Lower lobe of right lung (tissue), 2 donors: Measurements from ENCODE around the gene CNOT6. TPM values are rescaled to one million over a fixed set of nuclear protein-coding genes. Genes with fewer than 3 reads are reported as not detected.
"Not testable (repeated sequence)": the region's sequence is repeated elsewhere in the genome, so short reads cannot be mapped to it uniquely, and the experiment has no call there.

Source experiments
- ATAC-seq, 2 donors: fragments of 200-7000 bp; cut with Tn5 transposase; one replicate each; pipeline ENCODE4 v1.9.1; 2020 to 2022; ENCODE audit warnings: mild to moderate bottlenecking in 2 of 2, moderate library complexity in 2 of 2
- DNase-seq: peaks from one replicate; pipeline ENCODE4 v3.0.0-alpha.2; 2020
- H3K27ac ChIP-seq: fragments of 200-600 bp; one replicate; pipeline ENCODE4 v1.8.0; 2022
- H3K27me3 ChIP-seq: fragments of 200-600 bp; one replicate; pipeline ENCODE4 v1.8.0; 2022; ENCODE audit warnings: low read depth
- H3K36me3 ChIP-seq: fragments of 200-600 bp; one replicate; pipeline ENCODE4 v1.8.0; 2022; ENCODE audit warnings: mild to moderate bottlenecking
- H3K4me1 ChIP-seq: fragments of 200-600 bp; one replicate; pipeline ENCODE4 v1.8.0; 2022
- H3K4me3 ChIP-seq: fragments of 200-600 bp; one replicate; pipeline ENCODE4 v1.8.0; 2022; ENCODE audit warnings: mild to moderate bottlenecking
- H3K9me3 ChIP-seq: fragments of 200-600 bp; one replicate; pipeline ENCODE4 v1.8.0; 2022
- intact Hi-C: fragments of 100-400 bp; cut with DNase I; formaldehyde crosslinking; loops from one replicate; pipeline ENCODE4 v1.11.0; 2022
- long read RNA-seq: library from polyadenylated mRNA; unstranded; transcript quantifications from one replicate; pipeline ENCODE4 v2.0.0, GENCODE V29; 2021
- total RNA-seq: library from RNA; stranded (reverse); fragmentation: NEBNext Ultra II Directional; extraction: Animal tissue kit (Norgen Biotek cat#: 25700); gene quantifications from one replicate; pipeline ENCODE4 v1.2.1, GENCODE V29; 2021
- TF ChIP-seq, protein P1 (sequence below): fragments of 200-600 bp; IDR thresholded peaks from one replicate; pipeline ENCODE4 v1.8.0; 2022; ENCODE audit warnings: antibody characterized with exemption, mild to moderate bottlenecking
- donor health status: DM: no; HTN: yes; CAD: no; lungs with severe emphysema.

CNOT6 gene
- 32.4 TPM for total RNA-seq
- long read RNA-seq, full-length matches to known transcripts = 5 of 37 reads
- long read RNA-seq, partial matches to known transcripts = 4 of 37 reads
- long read RNA-seq, other reads (novel, unspliced or antisense) = 28 of 37 reads

DNA sequence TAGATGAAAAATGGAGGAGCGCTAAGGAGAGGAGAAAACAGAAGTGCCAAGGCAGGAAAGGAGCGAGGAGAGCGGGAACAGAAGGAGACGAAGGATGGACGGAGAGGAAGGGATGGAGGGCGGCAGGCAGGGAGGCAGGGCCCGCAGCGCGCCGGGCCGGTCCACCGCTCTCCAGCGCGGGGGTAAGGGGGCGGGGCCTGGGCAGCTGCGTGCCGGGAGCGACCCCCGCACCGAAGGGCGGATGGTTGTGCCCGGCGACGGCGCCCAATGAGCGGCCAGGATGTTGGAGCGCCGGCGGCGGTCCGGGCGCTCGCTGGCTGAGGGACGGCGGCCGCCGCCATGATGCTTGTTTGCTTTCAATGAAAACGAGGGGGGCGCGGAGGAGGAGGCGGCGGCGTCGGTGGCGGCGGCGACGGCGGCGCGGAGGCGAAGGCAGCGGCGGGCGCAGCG, at the start of gene CNOT6:
Gene CNOT6, plus strand, starts transcription at position 320 of the 450 bp plus-strand sequence. CDS start 34,898 bp downstream, outside the sequence.
- intact Hi-C loops = no loop called here
- TF ChIP-seq, protein P1, sequence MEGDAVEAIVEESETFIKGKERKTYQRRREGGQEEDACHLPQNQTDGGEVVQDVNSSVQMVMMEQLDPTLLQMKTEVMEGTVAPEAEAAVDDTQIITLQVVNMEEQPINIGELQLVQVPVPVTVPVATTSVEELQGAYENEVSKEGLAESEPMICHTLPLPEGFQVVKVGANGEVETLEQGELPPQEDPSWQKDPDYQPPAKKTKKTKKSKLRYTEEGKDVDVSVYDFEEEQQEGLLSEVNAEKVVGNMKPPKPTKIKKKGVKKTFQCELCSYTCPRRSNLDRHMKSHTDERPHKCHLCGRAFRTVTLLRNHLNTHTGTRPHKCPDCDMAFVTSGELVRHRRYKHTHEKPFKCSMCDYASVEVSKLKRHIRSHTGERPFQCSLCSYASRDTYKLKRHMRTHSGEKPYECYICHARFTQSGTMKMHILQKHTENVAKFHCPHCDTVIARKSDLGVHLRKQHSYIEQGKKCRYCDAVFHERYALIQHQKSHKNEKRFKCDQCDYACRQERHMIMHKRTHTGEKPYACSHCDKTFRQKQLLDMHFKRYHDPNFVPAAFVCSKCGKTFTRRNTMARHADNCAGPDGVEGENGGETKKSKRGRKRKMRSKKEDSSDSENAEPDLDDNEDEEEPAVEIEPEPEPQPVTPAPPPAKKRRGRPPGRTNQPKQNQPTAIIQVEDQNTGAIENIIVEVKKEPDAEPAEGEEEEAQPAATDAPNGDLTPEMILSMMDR = no peak
- Histone ChIP-seq H3K36me3 (peaks cover 3% of the 10 kb centered on the region), H3K4me1 (peaks cover 30% of the 10 kb centered on the region), H3K27me3 (no peaks in the 10 kb centered on the region), H3K9me3 (no peaks in the 10 kb centered on the region), H3K4me3 (peak within 1 kb of the TSS; percentile 97), H3K27ac (peak within 1 kb of the TSS; percentile 95)
- peak; percentile 96 for DNase-seq
- ATAC-seq = peak; percentile 99 to 100

DNA sequence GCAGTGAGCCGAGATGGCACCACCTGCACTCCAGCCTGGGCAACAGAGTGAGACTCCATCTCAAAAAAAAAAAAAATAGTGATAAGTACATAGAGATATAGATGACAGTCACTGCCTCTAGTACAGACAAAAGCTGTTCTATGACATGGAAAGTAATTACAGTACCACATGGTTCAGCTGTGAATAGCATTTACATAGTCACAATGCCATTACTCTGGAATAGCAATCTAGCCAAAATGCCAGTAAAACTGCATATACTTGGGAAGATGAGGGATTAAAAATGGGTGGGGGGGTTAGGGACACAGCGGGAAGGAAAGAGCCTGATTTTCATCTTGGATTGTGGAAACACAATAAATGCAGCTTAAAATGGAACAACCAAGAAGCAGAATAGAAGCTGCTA, 39.4 kb upstream of the CNOT6 start:
- ATAC-seq = no peak
- intact Hi-C loops = no loop called here
- TF ChIP-seq, protein P1 = no peak
- H3K36me3 ChIP-seq = no peaks in the 10 kb centered on the region
- no peaks in the 10 kb centered on the region for H3K27me3 ChIP-seq
- no peak overlapping the region for H3K4me3 ChIP-seq
- H3K4me1 ChIP-seq = no peaks in the 10 kb centered on the region
- H3K27ac ChIP-seq = no peak overlapping the region
- DNase-seq = no peak
- no peaks in the 10 kb centered on the region for H3K9me3 ChIP-seq

DNA sequence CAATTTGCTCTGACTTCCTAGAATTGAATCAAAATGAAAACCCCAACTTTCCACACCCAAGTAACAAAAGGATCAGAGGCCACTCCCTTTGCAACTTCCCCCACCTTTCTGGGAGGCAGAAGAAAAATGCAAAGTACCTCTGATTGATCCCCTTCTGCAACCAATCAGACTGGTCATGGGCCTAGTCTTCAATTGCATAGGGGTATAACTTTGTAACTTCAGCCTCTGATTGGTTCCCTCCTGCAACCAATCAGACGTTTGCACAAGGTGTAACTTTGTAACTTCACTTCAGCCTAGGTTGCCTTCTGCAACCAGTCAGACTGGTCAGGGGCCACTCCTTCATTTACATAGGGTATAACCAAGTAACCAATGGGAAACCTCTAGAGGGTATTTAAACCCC, 38.3 kb upstream of the CNOT6 start:
- H3K9me3 ChIP-seq = no peaks in the 10 kb centered on the region
- no peak overlapping the region for H3K4me3 ChIP-seq
- H3K4me1 ChIP-seq = no peaks in the 10 kb centered on the region
- no peaks in the 10 kb centered on the region for H3K27me3 ChIP-seq
- ATAC-seq (no peak), DNase-seq (no peak)
- TF ChIP-seq, protein P1 = no peak
- no peaks in the 10 kb centered on the region for H3K36me3 ChIP-seq
- intact Hi-C loops = no loop called here
- H3K27ac ChIP-seq = no peak overlapping the region

DNA sequence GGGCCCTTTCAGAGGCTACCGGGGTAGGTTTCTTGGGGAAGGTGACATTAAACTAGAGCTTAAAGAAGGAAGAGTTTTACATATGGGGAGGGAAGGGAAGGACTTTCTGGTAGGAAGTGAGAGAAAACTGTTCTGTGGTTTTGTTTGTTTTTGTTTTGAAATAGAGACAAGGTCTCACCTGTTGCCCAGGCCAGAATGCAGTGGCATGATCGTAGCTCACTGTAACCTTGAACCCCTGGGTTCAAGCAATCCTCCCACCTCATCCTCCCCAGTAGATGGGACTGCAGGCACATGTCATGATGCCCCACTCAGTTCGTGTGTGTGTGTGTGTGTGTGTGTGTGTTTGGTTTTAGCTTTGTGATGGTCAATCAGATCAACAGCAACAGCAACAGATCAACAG, 37.4 kb upstream of the CNOT6 start:
- intact Hi-C loops = no loop called here
- ATAC-seq = no peak
- Histone ChIP-seq H3K27me3 (no peaks in the 10 kb centered on the region), H3K27ac (no peak overlapping the region), H3K4me3 (no peak overlapping the region), H3K36me3 (no peaks in the 10 kb centered on the region), H3K4me1 (no peaks in the 10 kb centered on the region), H3K9me3 (no peaks in the 10 kb centered on the region)
- TF ChIP-seq, protein P1 = no peak
- DNase-seq = no peak

DNA sequence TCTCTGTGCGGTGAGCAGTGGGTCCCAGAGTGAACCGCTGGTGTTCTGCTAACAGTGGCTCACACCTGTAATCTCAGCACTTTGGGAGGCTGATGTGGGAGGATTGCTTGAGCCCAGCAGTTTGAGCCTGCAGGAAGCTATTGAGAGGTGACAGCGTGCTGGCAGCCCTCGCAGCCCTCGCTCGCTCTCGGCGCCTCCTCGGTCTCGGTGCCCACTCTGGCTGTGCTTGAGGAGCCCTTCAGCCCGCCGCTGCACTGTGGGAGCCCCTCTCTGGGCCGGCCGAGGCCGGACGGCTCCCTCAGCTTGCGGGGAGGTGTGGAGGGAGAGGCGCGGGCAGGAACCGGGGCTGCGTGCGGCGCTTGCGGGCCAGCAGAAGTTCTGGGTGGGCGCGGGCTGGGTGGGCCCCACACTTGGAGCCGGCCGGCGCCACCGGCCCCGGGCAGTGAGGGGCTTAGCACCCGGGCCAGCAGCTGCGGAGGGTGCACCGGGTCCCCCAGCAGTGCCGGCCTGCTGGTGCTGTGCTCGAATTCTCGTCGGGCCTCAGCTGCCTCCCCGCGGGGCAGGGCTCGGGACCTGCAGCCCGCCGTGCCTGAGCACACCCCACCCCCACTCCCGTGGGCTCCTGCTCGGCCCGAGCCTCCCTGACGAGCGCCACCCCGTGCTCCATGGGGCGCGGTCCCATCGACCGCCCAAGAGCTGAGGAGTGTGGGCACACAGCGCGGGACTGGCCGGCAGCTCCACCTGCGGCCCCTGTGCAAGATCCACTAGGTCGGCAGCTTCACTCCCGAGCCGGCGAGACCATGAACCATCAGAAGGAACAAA, 35.1 kb upstream of the CNOT6 start:
- H3K4me3 ChIP-seq, intact Hi-C loops, H3K27ac ChIP-seq, H3K27me3 ChIP-seq, ATAC-seq, H3K4me1 ChIP-seq, H3K36me3 ChIP-seq, H3K9me3 ChIP-seq, DNase-seq: not testable (repeated sequence)

DNA sequence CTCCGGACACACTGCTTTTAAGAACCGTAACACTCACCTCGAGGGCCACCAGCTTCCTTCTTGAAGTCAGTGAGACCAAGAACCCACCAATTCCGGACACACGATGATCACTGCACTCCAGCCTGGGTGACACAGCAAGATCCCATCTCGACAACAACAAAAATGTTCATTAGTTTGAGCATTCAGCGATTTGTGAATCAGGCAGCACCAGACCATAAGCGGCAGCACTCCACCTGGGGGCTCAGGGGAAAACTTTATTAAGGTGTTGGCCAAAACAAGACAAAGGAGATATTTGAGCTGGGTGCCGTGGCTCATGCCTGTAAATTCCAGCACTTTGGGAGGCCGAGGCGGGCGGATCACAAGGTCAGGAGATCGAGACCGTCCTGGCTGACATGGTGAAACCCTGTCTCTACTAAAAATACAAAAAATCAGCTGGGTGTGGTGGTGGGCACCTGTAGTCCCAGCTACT, 34.5 kb upstream of the CNOT6 start:
- H3K27ac ChIP-seq, intact Hi-C loops, H3K27me3 ChIP-seq, ATAC-seq, H3K9me3 ChIP-seq, H3K36me3 ChIP-seq, DNase-seq, H3K4me1 ChIP-seq, H3K4me3 ChIP-seq: not testable (repeated sequence)
